HG02970 (cell line): ENCODE data around the gene RPS6KA1.
A peak's percentile ranks its signal among the peaks of the same experiment; 100 is the strongest.
"Not testable (repeated sequence)": the region's sequence is repeated elsewhere in the genome, so short reads cannot be mapped to it uniquely, and the experiment has no call there.

Experiments
- ATAC-seq: cut with Tn5 transposase; IDR thresholded peaks from one replicate; pipeline ENCODE4 v1.9.1; 2021; ENCODE audit warnings: mild to moderate bottlenecking, moderate library complexity, moderate number of reproducible peaks; ENCODE audit not compliant: unreplicated experiment, low FRiP score

Gene RPS6KA1

DNA sequence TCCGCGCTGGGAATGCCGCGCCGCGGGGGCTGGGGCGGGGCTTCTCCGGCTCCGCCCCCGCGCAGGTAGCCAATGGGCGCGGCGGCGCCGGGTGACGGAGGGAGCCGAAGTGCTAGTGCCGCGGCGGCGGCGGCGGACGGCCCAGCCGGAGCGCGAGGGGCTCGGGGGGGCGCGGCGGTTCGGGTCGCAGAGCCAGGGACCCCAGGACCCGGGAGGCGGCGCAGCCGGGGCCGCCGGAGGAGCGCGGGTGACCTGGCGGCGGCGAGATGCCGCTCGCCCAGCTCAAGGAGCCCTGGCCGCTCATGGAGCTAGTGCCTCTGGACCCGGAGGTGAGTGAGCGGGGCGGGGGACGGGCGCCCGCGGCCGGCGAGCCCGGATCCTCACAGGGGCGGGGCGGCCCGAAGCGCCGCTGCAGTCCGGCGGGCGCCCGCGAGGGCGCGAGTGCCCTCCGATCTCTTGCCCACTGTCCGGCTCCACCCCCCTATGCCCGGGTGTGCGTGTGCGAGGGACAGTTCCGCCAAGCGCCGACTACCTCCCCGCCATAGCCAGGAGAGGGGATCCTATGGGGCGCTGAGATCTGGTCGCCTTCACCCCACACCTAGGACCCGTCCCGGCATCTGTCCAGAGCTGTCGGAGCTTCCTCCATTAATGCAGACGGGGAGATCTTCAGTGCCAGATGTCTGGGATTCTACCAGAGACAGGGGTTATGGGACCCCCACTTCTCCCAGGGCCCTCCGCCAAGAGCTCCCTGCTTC is at the start of gene RPS6KA1:
Gene RPS6KA1, plus strand, starts transcription at position 107 of the 755 bp plus-strand sequence. Its CDS starts 160 bp downstream, at position 267.
- peak; percentile 71 for ATAC-seq

DNA sequence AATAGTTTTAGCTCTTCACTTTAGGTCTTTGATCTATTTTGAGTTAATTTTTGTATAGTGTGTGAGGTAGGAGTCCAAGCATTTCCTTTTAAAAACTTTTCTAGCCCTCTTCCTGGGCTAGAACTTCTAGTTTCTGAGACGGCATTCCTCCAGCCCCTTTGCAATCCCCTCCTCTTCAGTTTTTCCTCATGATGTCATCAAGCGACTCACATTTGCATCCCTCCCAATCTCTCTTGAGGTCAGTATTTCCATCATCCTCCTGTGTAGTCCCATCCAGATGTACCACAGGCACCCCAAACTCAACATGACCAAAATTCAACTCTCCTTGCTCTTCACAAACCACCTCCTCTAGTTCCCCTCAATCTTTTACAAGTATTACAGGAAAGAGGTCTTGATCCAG is 46.6 kb upstream of the RPS6KA1 start:
- ATAC-seq, result no peak

DNA sequence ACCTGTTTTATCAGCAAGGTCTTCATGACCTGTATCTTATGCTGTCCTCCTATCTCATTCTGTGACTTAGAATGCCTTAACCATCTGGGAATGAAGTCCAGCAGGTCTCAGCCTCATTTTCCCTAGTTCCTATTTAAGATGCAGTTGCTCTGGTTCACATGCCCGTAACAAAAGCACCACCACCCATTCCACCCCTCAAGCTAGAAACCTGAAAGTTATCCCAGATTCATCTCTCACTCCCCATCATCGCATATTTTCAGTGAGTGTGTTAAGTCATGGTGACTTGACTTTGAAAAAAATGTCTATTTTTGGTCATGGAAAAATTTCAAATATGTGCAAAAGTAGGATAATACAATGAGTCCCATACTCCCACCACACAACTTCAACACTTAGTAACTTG is 45.6 kb upstream of the RPS6KA1 start:
- ATAC-seq, result no peak

DNA sequence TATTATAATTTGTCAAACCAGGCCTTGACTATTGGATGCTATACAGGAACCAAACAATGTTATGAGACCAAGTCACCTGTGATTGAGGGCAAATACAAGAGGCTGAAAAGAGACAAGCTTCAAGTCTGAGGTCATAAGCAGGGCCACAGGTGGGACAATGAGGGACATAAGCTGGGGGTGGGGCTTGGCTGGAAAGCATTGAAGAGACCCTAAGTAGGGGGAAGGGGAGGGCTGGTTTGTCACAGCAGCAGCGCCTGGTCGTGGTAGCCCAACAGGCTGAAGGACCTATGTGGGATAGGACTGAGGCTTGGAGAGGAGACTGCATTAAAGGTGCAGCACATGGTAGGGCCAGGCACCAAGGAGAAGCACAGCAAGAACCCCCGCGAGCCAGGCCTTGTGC is 39.4 kb upstream of the RPS6KA1 start:
- no peak for ATAC-seq

DNA sequence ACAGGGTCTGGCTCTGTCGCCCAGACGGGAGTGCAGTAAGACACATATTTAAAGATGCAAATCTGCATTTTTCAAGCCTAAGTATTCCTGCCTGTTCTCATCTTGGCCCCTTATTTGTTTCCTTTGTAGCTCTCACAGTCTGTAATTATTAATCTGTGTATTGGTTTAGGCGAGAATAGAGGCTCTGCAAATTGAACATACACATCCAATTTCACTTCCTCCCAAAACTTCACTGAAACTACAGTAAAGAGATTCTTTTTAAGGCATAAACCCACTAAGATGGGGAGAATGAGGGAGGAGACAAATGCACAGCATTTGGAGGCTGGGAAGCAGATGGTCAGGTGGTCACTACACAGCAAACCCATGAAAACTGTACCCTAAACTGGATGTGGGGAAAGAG is 36.3 kb upstream of the RPS6KA1 start:
- no peak for ATAC-seq

DNA sequence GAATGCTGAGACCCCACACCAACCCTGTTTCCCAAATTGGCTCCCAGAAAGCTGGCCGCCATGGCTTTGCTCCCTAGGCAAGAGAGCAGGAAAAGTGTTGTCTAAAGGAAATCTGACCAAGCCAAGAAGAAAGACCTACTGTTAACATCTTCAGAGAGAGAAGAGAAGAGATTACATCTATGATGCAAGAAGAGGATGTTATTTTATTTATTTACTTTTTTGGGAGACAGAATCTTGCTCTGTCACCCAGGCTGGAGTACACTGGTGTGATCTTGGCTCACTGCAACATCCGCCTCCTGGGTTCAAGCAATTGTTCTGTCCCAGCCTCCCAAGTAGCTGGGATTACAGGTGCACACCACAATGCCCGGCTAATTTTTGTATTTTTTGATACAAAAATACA is 35.6 kb upstream of the RPS6KA1 start:
- no peak for ATAC-seq

DNA sequence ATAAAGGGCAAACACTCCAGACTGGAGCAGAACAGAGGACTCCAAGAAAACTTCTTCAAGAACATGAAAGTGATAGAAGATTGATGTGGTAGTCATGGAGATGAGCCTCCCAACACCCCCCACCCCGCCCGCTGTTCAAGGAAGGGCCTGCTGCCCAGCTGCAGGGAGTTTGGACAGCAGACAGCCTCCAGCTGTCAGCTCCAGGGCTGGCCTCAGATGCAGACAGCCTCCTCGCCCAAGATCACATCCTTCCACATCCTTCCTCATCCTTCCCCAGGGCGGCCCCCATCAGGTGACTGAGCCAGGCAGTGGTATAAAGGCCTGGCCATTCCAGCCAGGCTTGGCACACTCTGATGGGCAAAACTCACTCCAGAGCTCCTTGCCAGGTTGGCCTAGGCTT is 32.7 kb upstream of the RPS6KA1 start:
- no peak for ATAC-seq

DNA sequence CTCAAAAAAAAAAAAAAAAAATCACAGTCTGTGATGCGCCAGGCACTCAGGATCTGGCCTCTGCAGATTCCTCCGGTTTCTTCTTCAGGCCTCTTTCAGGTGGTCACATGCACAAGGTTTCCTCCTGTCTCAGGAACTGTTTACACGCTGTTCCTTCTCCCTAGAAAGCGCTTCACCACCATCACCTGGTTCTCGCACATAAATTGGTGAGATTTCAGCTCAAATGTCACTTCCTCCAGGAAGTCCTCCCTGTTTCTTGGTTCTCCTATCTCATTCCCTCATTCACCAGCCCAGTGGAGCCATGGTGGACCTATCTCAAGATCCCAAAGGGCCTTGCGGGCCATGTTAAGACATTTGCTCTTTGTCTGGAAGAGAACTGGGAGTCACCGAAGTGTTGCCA is 30.7 kb upstream of the RPS6KA1 start:
- ATAC-seq, result no peak

DNA sequence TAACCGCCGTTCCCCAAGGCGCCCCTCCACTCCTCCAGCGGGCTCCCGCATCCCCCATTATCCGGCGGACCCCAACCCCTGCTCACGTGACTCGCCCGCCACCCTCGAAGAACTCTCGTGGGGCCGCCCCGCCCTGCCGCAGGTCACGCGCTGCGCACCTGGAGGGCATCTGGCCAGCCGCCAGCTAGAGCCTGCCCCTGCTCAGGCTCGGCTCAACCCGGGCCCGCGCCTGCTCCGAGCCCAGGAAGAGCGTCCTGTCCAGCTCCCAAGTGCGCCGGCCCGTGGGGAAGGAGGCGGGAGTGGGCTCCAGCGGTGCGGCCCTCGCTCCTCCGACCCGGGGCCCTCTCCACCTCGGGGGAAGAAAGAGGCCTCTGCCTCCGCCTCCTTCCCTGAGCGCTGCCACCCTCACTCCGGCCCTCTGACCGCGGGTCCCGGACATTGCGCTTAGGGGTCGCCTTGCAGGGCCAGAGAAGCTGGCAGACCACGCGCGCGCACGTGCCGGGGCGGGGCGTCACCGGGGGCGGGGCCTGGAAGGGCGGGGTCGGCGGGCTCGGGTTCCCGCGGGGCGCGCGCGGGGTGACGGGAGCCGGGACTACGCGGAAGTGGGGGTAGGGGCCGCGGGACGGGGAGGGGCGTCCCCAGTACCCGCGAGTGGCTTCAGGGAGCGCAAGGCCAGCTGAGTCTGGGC is 28.9 kb upstream of the RPS6KA1 start:
- peak; percentile 67 for ATAC-seq

DNA sequence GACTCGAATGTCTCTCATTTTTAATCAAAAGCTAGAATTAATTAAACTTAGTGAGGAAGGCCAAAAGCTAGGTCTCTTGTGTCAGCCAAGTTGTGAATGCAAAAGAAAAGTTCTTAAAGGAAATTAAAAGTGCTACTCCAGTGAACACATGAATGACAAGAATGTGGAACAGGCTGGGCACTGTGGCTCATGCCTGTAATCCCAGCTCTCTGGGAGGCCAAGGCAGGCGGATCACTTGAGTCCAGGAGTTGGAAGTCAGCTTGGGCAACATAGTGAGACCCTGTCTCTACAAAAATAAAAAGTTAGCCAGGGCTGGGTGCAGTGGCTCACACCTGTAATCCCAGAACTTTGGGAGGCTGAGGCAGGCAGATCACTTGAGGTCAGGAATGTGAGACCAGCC is 18.9 kb upstream of the RPS6KA1 start:
- ATAC-seq, result not testable (repeated sequence)

DNA sequence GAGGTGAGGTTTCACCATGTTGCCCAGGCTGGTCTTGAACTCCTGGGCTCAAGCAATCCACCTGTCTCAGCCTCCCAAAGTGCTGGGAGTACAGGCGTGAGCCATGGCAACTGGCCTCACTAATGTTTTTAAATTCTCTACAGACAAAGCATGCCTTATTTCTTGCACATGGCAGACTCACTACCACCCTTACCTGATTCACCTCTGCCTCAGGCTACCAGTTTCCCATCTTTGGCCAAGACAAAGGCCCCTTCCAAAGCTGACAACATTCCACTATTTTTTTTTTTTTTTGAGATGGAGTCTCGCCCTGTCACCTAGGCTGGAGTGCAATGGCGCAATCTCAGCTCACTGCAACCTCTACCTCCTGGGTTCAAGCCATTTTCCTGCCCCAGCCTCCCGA is 13.7 kb upstream of the RPS6KA1 start:
- ATAC-seq, result not testable (repeated sequence)

DNA sequence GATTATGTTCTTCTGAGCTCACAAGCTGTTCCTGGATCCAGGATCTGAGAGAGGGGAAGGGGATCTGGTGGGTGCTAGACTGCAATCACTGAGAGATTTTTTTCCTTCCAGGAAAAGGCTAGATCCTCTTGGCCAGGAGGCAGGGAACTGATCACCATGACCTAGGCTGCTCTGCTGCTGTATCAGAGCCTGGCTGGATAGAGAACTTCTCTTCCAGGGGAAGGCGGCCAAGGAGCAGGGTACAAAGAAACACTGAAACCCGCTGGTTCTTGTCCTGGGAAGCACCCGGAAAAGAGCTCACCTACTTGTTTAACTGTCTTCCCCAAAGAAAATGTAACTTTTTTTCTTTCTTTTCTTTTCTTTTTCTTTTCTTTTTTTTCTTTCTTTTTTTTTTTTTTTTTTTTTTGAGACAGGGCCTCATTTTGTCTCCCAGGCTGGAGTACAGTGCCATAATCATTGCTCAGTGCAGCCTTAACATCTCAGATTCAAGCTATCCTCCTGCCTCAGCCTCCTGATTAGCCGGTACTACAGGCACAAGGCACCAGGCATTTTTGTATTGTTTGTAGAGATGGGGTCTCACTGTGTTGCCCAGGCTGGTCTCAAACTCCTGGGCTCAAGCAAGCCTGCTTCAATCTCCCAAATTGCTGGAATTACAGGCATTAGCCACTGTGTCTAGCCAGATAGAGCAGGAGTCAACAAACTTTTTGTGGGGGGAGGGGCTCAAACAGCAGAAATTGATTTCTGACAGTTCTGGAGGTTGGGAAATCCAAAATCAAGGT is 12.4 kb upstream of the RPS6KA1 start:
- no peak for ATAC-seq

DNA sequence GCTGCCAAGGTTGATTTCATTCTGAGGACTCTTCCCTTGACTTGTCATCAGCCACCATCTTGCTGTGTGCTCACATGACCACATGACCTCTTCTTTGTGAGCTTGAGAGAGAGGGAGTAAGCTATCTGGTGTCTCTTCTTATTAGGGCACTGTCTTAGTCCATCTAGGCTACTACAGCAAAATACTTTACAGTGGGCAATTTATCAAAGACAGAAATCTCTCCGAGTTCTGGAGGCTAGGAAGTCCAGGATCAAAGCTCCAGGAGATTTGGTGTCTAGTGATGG is 11.9 kb upstream of the RPS6KA1 start:
- ATAC-seq, result no peak

DNA sequence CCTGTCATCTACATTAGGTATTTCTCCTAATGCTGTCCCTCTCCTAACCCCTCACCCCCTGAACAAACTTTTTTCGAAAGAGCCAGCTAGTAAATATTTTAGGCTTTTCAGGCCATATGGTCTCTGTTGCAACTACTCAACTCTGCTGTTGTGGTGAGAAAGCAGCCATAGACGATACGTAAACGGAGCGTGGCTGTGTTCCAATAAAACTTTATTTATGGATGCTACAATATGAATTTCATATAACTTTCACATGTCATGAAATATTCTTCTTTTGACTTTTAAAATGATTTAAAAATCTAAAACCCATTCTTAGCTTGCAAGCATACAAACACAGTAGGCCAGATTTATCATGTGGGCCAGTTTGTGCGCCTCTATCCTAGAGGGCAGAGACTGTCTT is 11.2 kb upstream of the RPS6KA1 start:
- no peak for ATAC-seq

DNA sequence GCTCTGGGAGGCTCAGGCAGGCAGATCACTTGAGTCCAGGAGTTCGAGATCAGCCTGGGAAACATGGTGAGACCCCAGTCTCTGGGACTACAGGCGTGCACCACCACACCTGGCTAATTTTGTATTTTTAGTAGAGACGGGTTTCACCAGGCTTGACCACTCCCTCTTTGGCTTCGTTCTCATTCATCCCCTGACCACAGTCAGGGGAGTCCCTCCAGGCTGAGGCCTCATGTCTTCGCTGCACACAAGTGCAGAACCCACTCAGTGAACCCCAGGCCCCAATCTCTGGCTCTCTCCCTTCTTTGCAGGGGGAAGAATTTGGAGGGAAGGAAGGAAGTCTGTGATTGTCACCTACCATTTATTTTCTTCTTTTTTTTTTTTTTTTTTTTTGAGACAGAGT is 9.2 kb upstream of the RPS6KA1 start:
- ATAC-seq, result no peak

DNA sequence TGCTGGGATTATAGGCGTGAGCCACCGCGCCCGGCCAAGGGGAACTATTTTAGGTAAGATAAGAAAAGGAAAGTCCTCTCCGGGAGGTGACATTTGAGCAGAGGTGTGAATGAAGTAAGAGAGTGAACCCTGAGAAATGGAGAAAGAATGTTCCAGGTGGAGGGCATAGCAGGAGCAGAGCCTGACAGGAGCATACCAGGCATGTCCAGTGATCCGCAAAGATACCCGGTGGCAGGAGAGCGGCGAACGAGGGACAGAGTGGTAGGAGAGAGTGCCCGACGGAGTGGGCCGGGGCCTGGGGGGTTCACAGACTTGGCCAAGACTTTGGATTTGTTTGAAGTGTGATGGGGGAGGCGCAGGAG is 7.9 kb upstream of the RPS6KA1 start:
- ATAC-seq, result no peak

DNA sequence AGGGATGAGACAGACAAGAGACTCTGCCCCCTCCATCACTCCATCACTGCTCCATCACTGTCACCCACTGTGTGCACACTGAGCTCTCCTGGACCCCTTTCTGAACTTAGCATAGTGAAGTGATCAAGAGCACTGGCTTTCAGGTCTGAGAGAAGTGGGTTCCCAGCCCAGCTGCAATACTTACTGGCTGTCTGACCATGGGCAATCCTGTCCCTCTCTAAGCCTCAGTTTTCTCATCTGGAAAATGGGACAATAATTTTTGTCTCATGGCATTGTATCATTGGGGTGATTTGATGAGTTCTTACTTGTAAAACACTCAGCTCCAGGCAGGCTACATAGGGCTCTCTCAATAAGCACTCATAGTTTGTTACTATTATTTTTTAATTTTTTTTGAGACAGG is 7.5 kb upstream of the RPS6KA1 start:
- no peak for ATAC-seq

DNA sequence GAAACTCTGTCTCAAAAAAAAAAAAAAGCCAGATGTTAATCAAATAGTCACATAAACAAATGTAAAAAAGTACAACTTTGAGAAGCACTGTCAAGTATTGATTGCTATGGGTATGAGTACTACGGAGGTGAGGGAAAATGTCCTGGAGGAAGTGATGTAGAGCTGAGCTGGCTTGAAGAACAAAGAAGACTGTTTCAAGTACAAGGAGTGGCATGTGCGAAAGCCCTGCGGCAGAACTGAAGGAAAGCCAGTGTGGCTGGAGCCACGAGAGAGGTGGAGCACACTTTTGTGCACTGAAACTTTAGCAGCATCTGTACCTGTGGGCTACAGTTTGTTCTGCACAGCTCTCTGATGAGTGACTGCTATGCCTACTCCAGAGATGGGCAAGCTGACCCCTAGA is 5.4 kb upstream of the RPS6KA1 start:
- ATAC-seq, result no peak

DNA sequence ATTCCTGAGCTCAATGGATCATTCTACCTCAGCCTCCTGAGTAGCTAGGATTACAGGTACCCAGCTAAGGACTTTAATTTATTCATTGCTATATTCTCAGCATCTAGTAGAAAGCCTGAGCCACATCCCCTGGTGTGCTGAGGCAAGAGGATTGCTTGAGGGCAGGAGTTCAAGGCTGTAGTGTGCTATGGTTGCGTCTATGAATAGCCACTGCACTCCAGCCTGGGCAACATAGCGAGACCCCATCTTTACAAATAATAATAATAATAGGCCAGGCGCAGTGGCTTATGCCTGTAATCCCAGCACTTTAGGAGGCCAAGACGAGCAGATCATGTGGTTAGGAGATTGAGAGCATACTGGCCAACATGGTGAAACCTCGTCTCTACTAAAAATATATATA is 3.3 kb upstream of the RPS6KA1 start:
- ATAC-seq, result no peak

DNA sequence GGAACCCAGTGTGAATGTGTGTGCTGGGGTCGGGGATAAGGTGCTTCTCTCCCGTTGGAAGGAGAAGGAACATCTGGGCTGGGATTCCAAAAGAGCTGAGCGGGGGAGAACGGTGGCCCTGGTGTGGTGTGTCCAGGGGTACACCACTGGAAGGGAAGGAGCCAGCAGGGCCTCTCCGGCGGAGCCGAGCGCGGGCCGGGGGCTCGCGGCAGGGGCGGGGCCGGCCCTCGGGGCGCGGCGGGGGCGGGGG is 231 bp upstream of the RPS6KA1 start:
- ATAC-seq, result no peak

DNA sequence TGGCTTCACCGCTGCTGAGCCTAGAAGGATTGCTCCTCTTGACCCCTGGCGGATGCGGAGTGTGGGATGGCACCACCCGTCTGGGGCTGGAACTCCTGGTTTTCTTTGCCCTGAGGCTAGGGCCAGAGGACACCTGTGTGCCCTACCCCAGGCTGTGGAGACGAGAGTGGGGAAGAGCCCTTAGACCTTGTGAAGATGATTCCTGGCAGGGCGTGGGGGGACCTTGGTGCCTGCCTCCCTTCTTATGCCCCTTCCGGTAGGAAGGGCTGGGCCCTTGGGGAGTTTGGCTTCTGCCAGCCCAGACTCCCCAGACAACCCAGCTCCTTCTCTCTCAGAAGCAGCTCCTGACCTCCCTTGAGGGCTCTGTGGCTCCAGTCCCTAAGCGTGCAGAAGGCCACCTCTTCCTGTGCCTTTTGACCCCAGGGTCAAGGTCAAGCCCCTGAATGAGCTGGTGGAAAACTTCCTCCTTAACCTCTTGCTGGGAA is 891 bp downstream of the RPS6KA1 start:
- no peak for ATAC-seq
